Muscle layer of duodenum (tissue), 2 donors: Measurements from ENCODE around the gene MAD1L1.

ENCODE experiments used
- H3K27ac ChIP-seq: one replicate; pipeline ENCODE4 v1.7.0; 2013; ENCODE audit warnings: mild to moderate bottlenecking, low read length
- H3K27me3 ChIP-seq: one replicate; pipeline ENCODE4 v1.7.0; 2013; ENCODE audit warnings: low read depth, mild to moderate bottlenecking, control low read depth, low read length
- H3K36me3 ChIP-seq, 2 donors: one replicate each; pipeline ENCODE4 v1.7.0; 2013; ENCODE audit warnings: low read length in 2 of 2, control low read depth in 1 of 2, mild to moderate bottlenecking in 1 of 2; ENCODE audit not compliant: insufficient read depth in 2 of 2, control insufficient read depth in 1 of 2
- H3K4me1 ChIP-seq, 2 donors: one replicate each; pipeline ENCODE4 v1.7.0; 2013; ENCODE audit warnings: low read length in 2 of 2, mild to moderate bottlenecking in 2 of 2, control low read depth in 1 of 2, moderate library complexity in 1 of 2; ENCODE audit not compliant: insufficient read depth in 2 of 2, control insufficient read depth in 1 of 2
- H3K4me3 ChIP-seq, 2 donors: one replicate each; pipeline ENCODE4 v1.7.0; 2013; ENCODE audit warnings: low read length in 2 of 2, low read depth in 1 of 2, mild to moderate bottlenecking in 1 of 2
- H3K9me3 ChIP-seq, 2 donors: one replicate each; pipeline ENCODE4 v1.7.0; 2013; ENCODE audit warnings: low read length in 2 of 2, control low read depth in 1 of 2, mild to moderate bottlenecking in 1 of 2; ENCODE audit not compliant: control insufficient read depth in 1 of 2
- donor health status: healthy.

The MAD1L1 gene

GRCh38 chr7:1946025-1946772 is 286.5 kb downstream of the MAD1L1 start:
- Histone ChIP-seq H3K27me3 (no peaks in the 10 kb centered on the region), H3K9me3 (no peaks in the 10 kb centered on the region), H3K4me1 (peaks cover 0 to 5% of the 10 kb centered on the region in 2 donors), H3K36me3 (no peaks in the 10 kb centered on the region), H3K27ac (no peak overlapping the region), H3K4me3 (no peak overlapping the region)

DNA sequence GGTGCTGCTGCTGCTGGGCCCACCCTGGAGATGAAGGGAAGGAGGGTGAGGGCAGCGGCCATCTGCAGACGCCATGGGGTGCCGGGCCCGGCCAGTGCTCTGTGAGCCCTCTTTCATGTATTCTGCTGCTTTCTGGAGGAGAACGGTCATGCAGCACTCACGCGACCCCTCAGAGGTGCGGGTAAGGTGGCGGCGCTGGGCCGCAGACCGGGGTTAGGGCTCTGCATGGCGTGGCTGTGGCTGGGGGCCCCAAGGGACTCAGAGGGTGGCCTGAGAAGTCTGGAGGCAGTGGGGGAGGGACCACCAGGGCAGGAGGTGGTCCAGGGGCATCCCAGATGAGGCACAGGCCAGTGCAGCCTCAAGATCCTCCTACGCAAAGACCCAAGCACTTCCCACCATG is 287.2 kb downstream of the MAD1L1 start:
- H3K4me1 ChIP-seq = no peaks in the 10 kb centered on the region
- no peak overlapping the region for H3K27ac ChIP-seq
- no peak overlapping the region for H3K4me3 ChIP-seq
- H3K9me3 ChIP-seq = no peaks in the 10 kb centered on the region
- no peaks in the 10 kb centered on the region for H3K27me3 ChIP-seq
- H3K36me3 ChIP-seq = no peaks in the 10 kb centered on the region

DNA sequence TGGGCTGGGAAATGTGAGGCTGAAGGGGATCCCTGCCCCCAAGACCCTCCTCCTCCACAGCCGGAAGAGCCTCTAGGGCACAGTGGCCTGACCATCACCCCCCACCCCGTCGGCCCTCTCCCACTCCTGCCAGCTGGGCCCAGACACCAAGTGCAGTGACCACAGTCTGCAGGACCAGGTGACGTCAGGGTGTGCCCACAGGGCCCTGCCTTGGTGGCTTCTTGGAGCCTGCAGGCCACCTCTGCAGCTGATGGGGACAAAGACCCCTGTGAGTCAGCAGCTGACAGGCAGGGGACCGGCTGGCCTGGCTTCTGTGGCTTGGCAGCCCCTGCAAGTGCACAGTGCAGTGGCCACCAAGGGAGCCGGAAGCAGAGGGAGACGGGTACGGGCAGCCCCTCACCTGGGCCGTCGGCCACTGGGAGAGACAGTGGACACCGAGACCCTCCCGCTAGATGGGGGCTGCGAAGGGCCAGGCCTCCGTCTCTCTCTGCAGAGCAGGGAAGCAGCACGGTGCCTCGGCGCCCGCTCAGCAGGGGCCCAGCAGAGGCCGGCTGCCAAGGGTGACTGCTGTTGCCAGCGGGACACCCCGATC is 288.0 kb downstream of the MAD1L1 start:
- Histone ChIP-seq H3K36me3 (no peaks in the 10 kb centered on the region), H3K27me3 (no peaks in the 10 kb centered on the region), H3K4me3 (no peak overlapping the region), H3K9me3 (no peaks in the 10 kb centered on the region), H3K4me1 (no peaks in the 10 kb centered on the region), H3K27ac (no peak overlapping the region)

DNA sequence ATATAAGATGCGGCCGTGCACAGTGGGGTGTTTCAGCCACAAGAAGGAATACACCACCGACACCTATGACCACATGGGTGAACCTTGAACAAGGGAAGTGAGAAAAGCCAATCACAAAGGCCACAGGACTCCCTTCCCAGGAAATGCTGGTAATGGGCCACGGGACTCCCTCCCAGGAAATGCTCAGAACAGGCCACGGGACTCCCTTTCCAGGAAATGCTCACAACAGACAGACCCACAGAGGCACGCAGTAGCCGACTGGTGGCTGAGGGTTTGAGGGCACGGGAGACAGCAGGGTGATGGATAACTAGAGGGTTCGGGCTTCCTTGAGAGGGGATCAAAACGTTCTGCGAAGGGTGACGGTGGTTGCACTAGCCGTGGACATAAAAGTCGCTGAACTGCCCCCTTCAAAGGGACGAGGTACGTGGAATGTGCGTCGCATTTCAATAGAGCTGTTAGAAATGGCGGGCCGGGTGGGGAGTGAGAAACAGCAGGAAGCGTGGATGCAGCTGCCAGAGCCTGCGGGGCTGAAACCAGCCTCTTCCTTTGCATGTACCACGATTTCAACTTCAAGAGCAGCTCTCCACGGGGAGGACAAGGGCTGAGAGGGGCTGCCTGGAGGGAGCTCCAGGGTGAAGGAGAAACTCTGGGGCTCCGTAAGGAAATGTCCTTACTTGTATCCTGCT is 288.7 kb downstream of the MAD1L1 start:
- H3K27ac ChIP-seq = no peak overlapping the region
- H3K4me1 ChIP-seq = no peaks in the 10 kb centered on the region
- H3K4me3 ChIP-seq = no peak overlapping the region
- H3K27me3 ChIP-seq = no peaks in the 10 kb centered on the region
- no peaks in the 10 kb centered on the region for H3K36me3 ChIP-seq
- H3K9me3 ChIP-seq = no peaks in the 10 kb centered on the region

GRCh38 chr7:1943326-1943725 is 289.4 kb downstream of the MAD1L1 start:
- no peaks in the 10 kb centered on the region for H3K4me1 ChIP-seq
- no peaks in the 10 kb centered on the region for H3K9me3 ChIP-seq
- H3K36me3 ChIP-seq = no peaks in the 10 kb centered on the region
- no peak overlapping the region for H3K27ac ChIP-seq
- no peak overlapping the region for H3K4me3 ChIP-seq
- no peaks in the 10 kb centered on the region for H3K27me3 ChIP-seq

DNA sequence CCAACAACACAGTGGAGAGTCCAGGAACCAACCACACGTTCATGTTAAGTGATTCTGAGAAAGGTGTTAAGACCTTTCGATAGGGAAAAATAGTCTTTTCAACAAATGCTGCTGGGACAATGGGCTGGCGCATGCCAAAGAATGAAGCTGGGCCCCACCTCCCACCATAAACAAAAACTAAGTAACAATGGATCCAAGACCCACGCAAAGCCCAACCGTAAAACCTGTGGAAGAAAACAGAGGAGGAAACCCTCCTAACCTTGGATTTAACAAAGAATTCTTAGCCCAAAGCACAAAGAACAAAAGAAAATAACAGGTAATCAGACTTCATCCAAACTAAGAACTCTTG is 289.8 kb downstream of the MAD1L1 start:
- no peaks in the 10 kb centered on the region for H3K9me3 ChIP-seq
- no peak overlapping the region for H3K27ac ChIP-seq
- no peaks in the 10 kb centered on the region for H3K27me3 ChIP-seq
- no peaks in the 10 kb centered on the region for H3K36me3 ChIP-seq
- H3K4me1 ChIP-seq = no peaks in the 10 kb centered on the region
- H3K4me3 ChIP-seq = no peak overlapping the region

DNA sequence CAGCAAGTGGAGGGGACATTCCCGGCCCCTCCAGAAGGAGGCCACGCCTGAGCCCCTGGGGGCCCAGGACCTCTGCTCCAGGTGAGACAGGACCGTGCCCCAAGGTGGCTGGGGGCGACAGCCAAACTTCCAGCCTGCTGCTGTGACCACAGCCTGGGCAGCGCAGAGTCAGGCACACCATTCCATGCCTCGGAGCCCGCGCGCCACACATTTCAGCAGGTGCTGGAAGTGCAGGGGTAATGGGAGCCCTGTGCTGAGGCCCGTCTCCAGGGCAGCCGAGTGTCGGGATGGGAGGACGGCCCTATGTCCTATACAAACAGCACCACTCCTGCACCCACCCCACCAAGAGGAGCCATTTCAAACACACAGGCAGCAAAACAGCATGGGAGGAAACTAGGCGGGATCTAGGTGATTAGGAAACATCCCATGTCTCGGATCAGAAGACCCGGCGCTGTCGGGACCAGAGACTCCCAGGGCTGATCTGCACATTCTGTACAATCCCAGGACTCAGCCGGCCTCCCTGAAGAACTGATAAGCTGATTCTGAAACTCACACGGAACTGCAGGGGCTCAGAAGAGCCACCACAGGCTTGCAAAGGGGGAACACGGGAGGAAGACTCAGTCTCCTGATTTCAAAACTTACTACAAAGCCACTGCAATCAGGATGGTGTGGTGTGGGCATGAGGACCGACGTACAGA is 290.4 kb downstream of the MAD1L1 start:
- no peak overlapping the region for H3K27ac ChIP-seq
- H3K4me1 ChIP-seq = no peaks in the 10 kb centered on the region
- no peaks in the 10 kb centered on the region for H3K27me3 ChIP-seq
- H3K9me3 ChIP-seq = no peaks in the 10 kb centered on the region
- no peaks in the 10 kb centered on the region for H3K36me3 ChIP-seq
- no peak overlapping the region for H3K4me3 ChIP-seq

GRCh38 chr7:1941464-1942242 is 291.1 kb downstream of the MAD1L1 start:
- no peaks in the 10 kb centered on the region for H3K4me1 ChIP-seq
- H3K27ac ChIP-seq = no peak overlapping the region
- H3K27me3 ChIP-seq = no peaks in the 10 kb centered on the region
- no peaks in the 10 kb centered on the region for H3K9me3 ChIP-seq
- H3K36me3 ChIP-seq = no peaks in the 10 kb centered on the region
- H3K4me3 ChIP-seq = no peak overlapping the region

- no peaks in the 10 kb centered on the region for H3K4me1 ChIP-seq
- no peaks in the 10 kb centered on the region for H3K36me3 ChIP-seq
- H3K27ac ChIP-seq = no peak overlapping the region
- no peaks in the 10 kb centered on the region for H3K27me3 ChIP-seq
- no peak overlapping the region for H3K4me3 ChIP-seq
- H3K9me3 ChIP-seq = no peaks in the 10 kb centered on the region
Measured at GRCh38 chr7:1940863-1941262, 291.9 kb downstream of the MAD1L1 start.

GRCh38 chr7:1940402-1940786 is 292.4 kb downstream of the MAD1L1 start:
- no peak overlapping the region for H3K27ac ChIP-seq
- no peaks in the 10 kb centered on the region for H3K27me3 ChIP-seq
- no peaks in the 10 kb centered on the region for H3K9me3 ChIP-seq
- no peaks in the 10 kb centered on the region for H3K4me1 ChIP-seq
- peak overlapping the region in 1 of 2 donors; percentile 47 for H3K4me3 ChIP-seq
- no peaks in the 10 kb centered on the region for H3K36me3 ChIP-seq
